ENCODE data around the gene DYNLRB2. TPM values are rescaled to one million over a fixed set of nuclear protein-coding genes. Genes with fewer than 3 reads are reported as not detected.

The DYNLRB2 gene
- total RNA-seq, 1 experiment from 2014 or later: not detected

- peak; percentile 88 for DNase-seq (ENCODE audit: low read depth)
Observed at GRCh38 chr16:80599466-80599865, 58.7 kb downstream of the DYNLRB2 start.

All from M059J (cell line).